MCF 10A (cell line): ENCODE measurements around the gene CAMK2B. TPM values are rescaled to one million over a fixed set of nuclear protein-coding genes. Genes with fewer than 3 reads are reported as not detected.

Source experiments
- BruUV-seq: library from RNA; stranded (reverse); fragments of 400-500 nt; replicated peaks from 2 replicates; lab custom pipeline; 2021; lab: Mats Ljungman, UMichigan
- CTCF ChIA-PET: fragments of 300-600 bp; sonication (Branson Sonifier 250); formaldehyde crosslinking; extraction: SDS; loops from one replicate; lab custom pipeline; 2021; ENCODE audit warnings: antibody characterized with exemption, inconsistent platforms; lab: Yijun Ruan, JAX
- POLR2A ChIA-PET: fragments of 300-600, 350-650 bp; sonication (Branson Sonifier 250); formaldehyde crosslinking; extraction: SDS; loops from one replicate; lab custom pipeline; 2020; ENCODE audit warnings: antibody characterized with exemption, inconsistent platforms; lab: Yijun Ruan, JAX
- DNase-seq: peaks from one replicate; pipeline ENCODE4 v3.0.0-alpha.2; 2018; ENCODE audit not compliant: unreplicated experiment
- H3K27ac Mint-ChIP-seq: one replicate; pipeline ENCODE4 v1.8.0; 2022; ENCODE audit warnings: mild to moderate bottlenecking, low read depth, mixed read lengths; ENCODE audit not compliant: unreplicated experiment
- H3K27me3 Mint-ChIP-seq: one replicate; pipeline ENCODE4 v1.8.0; 2022; ENCODE audit warnings: mixed read lengths; ENCODE audit not compliant: insufficient read depth, unreplicated experiment
- H3K36me3 Mint-ChIP-seq: one replicate; pipeline ENCODE4 v1.8.0; 2022; ENCODE audit warnings: mild to moderate bottlenecking, moderate library complexity, mixed read lengths; ENCODE audit not compliant: insufficient read depth, unreplicated experiment
- H3K4me1 Mint-ChIP-seq: one replicate; pipeline ENCODE4 v1.8.0; 2022; ENCODE audit warnings: mixed read lengths; ENCODE audit not compliant: insufficient read depth, unreplicated experiment
- H3K4me3 Mint-ChIP-seq: one replicate; pipeline ENCODE4 v1.8.0; 2022; ENCODE audit warnings: mild to moderate bottlenecking, moderate library complexity, mixed read lengths; ENCODE audit not compliant: unreplicated experiment
- H3K9me3 Mint-ChIP-seq: one replicate; pipeline ENCODE4 v1.8.0; 2022; ENCODE audit warnings: mixed read lengths; ENCODE audit not compliant: unreplicated experiment
- CTCF ChIP-seq: fragments of 200-600 bp; IDR thresholded peaks from one replicate; pipeline ENCODE4 v1.8.0; 2022; ENCODE audit warnings: antibody characterized with exemption, mild to moderate bottlenecking; ENCODE audit not compliant: unreplicated experiment
- intact Hi-C: fragments of 100-400 bp; cut with micrococcal nuclease; formaldehyde crosslinking; loops from 2 replicates; pipeline ENCODE4 v1.14.1; 2022
- total RNA-seq: library from RNA; stranded (reverse); gene quantifications from 2 replicates; pipeline ENCODE4 v1.2.3, GENCODE V29; 2022

CAMK2B gene
- total RNA-seq, 1 experiment from 2014 or later = 1.8 TPM

- CTCF ChIA-PET = interaction anchor here (0.6 to 1.1 kb wide), 3 partner anchors 23 to 39 kb away, joined by 3 to 4 read pairs (median 3); no protein-coding TSS in a partner anchor
- H3K27me3 Mint-ChIP-seq = no peaks in the 10 kb centered on the region
- DNase-seq = no peak
- BruUV-seq = no TSS peak
- POLR2A ChIA-PET = interaction anchor here (1.2 to 1.4 kb wide), 2 partner anchors 11 to 20 kb away, joined by 3 to 4 read pairs; no protein-coding TSS in a partner anchor
- intact Hi-C loops = no loop called here
- no peak for TF ChIP-seq CTCF
- H3K9me3 Mint-ChIP-seq = no peaks in the 10 kb centered on the region
- no peak overlapping the region for H3K4me3 Mint-ChIP-seq
- H3K4me1 Mint-ChIP-seq = no peaks in the 10 kb centered on the region
- H3K27ac Mint-ChIP-seq = no peak overlapping the region
- no peaks in the 10 kb centered on the region for H3K36me3 Mint-ChIP-seq
Observed at GRCh38 chr7:44279286-44279685, 46.1 kb downstream of the CAMK2B start.

GRCh38 chr7:44278451-44279161 lies 46.8 kb downstream of the CAMK2B start:
- no peak overlapping the region for H3K27ac Mint-ChIP-seq
- H3K27me3 Mint-ChIP-seq = no peaks in the 10 kb centered on the region
- intact Hi-C loops = no loop called here
- no peaks in the 10 kb centered on the region for H3K9me3 Mint-ChIP-seq
- ChIA-PET POLR2A (interaction anchor here (0.6 to 1.4 kb wide), 4 partner anchors 10 to 514 kb away, joined by 3 to 4 read pairs (median 3); no protein-coding TSS in a partner anchor), CTCF (interaction anchor here (0.5 to 1.1 kb wide), 5 partner anchors 24 to 282 kb away, joined by 3 to 4 read pairs (median 3); no protein-coding TSS in a partner anchor)
- H3K4me1 Mint-ChIP-seq = no peaks in the 10 kb centered on the region
- no peaks in the 10 kb centered on the region for H3K36me3 Mint-ChIP-seq
- TF ChIP-seq CTCF = no peak
- no TSS peak for BruUV-seq
- H3K4me3 Mint-ChIP-seq = no peak overlapping the region
- DNase-seq = no peak

GRCh38 chr7:44277851-44278250 lies 47.5 kb downstream of the CAMK2B start:
- TF ChIP-seq CTCF = no peak
- no TSS peak for BruUV-seq
- intact Hi-C loops = no loop called here
- Mint-ChIP-seq H3K4me3 (no peak overlapping the region), H3K27me3 (no peaks in the 10 kb centered on the region), H3K4me1 (no peaks in the 10 kb centered on the region), H3K27ac (no peak overlapping the region), H3K9me3 (no peaks in the 10 kb centered on the region), H3K36me3 (no peaks in the 10 kb centered on the region)
- ChIA-PET CTCF (interaction anchor here (1.0 to 1.1 kb wide), 2 partner anchors 25 to 283 kb away, joined by 3 to 4 read pairs; no protein-coding TSS in a partner anchor), POLR2A (interaction anchor here (0.6 kb wide), 1 partner anchor 514 kb away, joined by 3 read pairs; no protein-coding TSS in a partner anchor)
- peak; percentile 50 for DNase-seq

GRCh38 chr7:44277391-44277790 lies 48.0 kb downstream of the CAMK2B start:
- Mint-ChIP-seq H3K4me3 (no peak overlapping the region), H3K27ac (no peak overlapping the region), H3K4me1 (no peaks in the 10 kb centered on the region), H3K36me3 (no peaks in the 10 kb centered on the region), H3K27me3 (no peaks in the 10 kb centered on the region), H3K9me3 (no peaks in the 10 kb centered on the region)
- ChIA-PET POLR2A (no interaction called here), CTCF (no interaction called here)
- no peak for TF ChIP-seq CTCF
- intact Hi-C loops = no loop called here
- BruUV-seq = no TSS peak
- DNase-seq = no peak
